HG02943 (cell line): ENCODE data around the gene GORASP1.
A peak's percentile ranks its signal among the peaks of the same experiment; 100 is the strongest.
"Not testable (repeated sequence)": the region's sequence is repeated elsewhere in the genome, so short reads cannot be mapped to it uniquely, and the experiment has no call there.

Experiments
- ATAC-seq: cut with Tn5 transposase; IDR thresholded peaks from one replicate; pipeline ENCODE4 v1.9.1; 2021; ENCODE audit warnings: mild to moderate bottlenecking, low read depth, moderate library complexity; ENCODE audit not compliant: unreplicated experiment

Gene GORASP1

GRCh38 chr3:39075910-39076309 lies 31.5 kb downstream of the GORASP1 start:
- ATAC-seq: no peak

DNA sequence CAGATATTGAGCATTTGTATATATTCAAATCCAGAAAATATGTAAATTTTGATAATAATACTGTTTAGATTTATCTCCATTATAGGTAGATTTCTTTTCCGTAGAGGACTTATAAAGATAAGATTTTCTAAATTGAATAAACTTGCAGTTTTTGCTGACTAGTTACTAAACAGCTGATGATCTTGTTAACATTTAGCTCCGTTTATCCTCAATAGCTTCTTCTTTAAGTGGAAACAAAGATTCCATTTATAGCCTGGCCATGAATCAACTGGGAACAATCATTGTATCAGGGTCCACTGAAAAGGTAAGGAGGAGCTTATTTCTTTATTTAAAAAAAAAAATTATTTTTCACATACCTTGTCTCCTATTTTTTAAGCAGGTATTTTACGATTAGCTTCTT lies 38.9 kb downstream of the GORASP1 start:
- no peak for ATAC-seq

- ATAC-seq: no peak
Observed at GRCh38 chr3:39067286-39067685, 40.1 kb downstream of the GORASP1 start.

DNA sequence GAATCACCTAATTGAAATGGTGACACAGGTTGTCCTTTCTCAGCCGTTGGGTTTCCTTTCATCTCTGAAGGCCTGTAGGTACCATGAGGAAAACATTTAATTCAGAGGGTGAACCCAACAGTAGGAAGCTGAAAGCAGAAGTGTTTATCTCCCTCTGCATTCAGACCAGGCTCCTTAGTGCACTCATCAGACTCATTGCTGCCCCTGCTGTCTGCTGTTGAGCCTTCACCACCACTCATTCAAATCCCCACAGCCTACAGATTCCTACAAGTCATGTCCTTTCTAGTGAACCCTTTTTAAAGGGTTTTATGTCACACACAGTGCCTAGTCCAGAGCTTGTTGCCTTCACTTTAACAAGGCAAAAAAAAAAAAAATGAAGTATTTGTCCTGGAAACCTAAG lies 42.2 kb downstream of the GORASP1 start:
- peak; percentile 96 for ATAC-seq

GRCh38 chr3:39064646-39065045 lies 42.8 kb downstream of the GORASP1 start:
- no peak for ATAC-seq

DNA sequence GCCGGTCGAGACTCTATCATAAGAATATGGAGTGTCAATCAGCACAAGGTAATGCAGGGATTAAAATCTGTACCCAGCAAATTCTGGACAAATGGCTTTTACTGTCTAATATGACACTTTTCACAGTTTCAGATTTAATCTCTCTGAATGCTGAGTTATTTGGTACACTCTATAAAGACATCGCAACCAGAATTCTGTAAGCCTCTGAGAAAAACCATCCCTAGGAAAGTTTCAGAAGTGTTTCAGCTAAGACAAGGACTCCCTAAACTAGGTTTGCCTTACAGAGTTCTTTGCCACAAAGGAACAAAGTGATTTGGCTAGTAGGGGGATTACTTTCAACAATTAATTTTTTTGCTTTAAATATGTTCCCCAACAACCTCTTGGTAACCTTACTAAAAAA lies 44.3 kb downstream of the GORASP1 start:
- no peak for ATAC-seq

GRCh38 chr3:39062180-39062579 lies 45.2 kb downstream of the GORASP1 start:
- ATAC-seq: no peak

GRCh38 chr3:39061228-39061627 lies 46.2 kb downstream of the GORASP1 start:
- not testable (repeated sequence) for ATAC-seq

- ATAC-seq: no peak
Observed at GRCh38 chr3:39056151-39056550, 51.3 kb downstream of the GORASP1 start.

DNA sequence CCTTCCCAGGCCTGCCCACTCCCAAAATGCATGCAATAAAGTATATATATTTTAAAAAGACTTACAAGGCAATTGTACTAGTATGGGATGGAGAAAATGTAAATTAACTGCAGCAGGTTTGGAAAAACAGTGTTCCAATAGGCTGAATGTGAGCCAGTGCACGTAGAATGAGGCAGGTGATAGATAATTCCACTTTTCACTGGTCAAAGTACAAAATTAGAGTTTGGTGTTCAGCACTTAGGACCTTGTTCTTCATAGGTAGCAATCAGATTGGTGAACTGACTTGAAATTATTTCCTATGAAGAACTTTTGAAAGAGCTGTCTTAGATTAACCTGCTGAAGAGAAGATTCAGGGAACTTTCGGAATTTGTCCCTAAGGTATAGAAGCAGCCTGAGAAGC lies 53.7 kb downstream of the GORASP1 start:
- no peak for ATAC-seq

GRCh38 chr3:39052583-39052982 lies 54.8 kb downstream of the GORASP1 start:
- ATAC-seq: no peak

- peak; percentile 98 for ATAC-seq
Observed at GRCh38 chr3:39051649-39052561, 55.5 kb downstream of the GORASP1 start, which contains the start of the genes SCN11A and WDR48. SCN11A (minus strand) TSS chr3:39051944; CDS start chr3:38950362, 101,582 bp downstream. WDR48 (plus strand) TSS chr3:39052016; CDS start chr3:39052026, 10 bp downstream.

- no peak for ATAC-seq
Observed at GRCh38 chr3:39050029-39050428, 57.4 kb downstream of the GORASP1 start.
